Body of pancreas (tissue), 4 donors: ENCODE results near the gene USH2A.

Experiments used
- CTCF ChIP-seq, 7 experiments: fragments of 450-650 bp in 4 of 7; fragments of 200-600 bp in 3 of 7; sonication (generic) in 3 of 7; IDR thresholded peaks; one replicate each; pipeline ENCODE4 v1.5.1; 2016 to 2019; ENCODE audit warnings: antibody characterized with exemption in 7 of 7
- POLR2A ChIP-seq, 3 donors: fragments of 450-650 bp; IDR thresholded peaks; one replicate each; pipeline ENCODE4 v1.6.1; 2016; ENCODE audit warnings: antibody characterized with exemption in 3 of 3, mild to moderate bottlenecking in 2 of 3

- TF ChIP-seq CTCF (IDR thresholded peaks at IDR 0.05) (no peak), POLR2A (IDR thresholded peaks at IDR 0.05) (no peak)
These were observed 245.0 kb downstream of the USH2A start for GRCh38 chr1:216178281-216178680.
